SU-DHL-6 (cell line): ENCODE data around the gene DHFR2.

Source experiments
- CTCF ChIP-seq: fragments of 200-600 bp; sonication (generic); IDR thresholded peaks from one replicate; pipeline ENCODE4 v1.5.1; 2017; ENCODE audit warnings: antibody characterized with exemption, mild to moderate bottlenecking, low read length, moderate library complexity; ENCODE audit not compliant: insufficient read depth, poor library complexity, severe bottlenecking
- EZH2phosphoT487 ChIP-seq: fragments of 200-600 bp; sonication (generic), shearing (Covaris generic); conservative IDR thresholded peaks from 2 replicates; pipeline ENCODE4 v1.6.1; 2018; ENCODE audit warnings: mild to moderate bottlenecking, antibody characterized with exemption, low read length, moderate library complexity, mixed read lengths

GRCh38 chr3:94069194-94069813 lies 6.6 kb upstream of the DHFR2 start:
- TF ChIP-seq CTCF (peak; percentile 64), EZH2phosphoT487 (no peak)
